ES-I3 (cell line): ENCODE results near the gene SIGLEC8.
"Not testable (repeated sequence)": the region's sequence is repeated elsewhere in the genome, so short reads cannot be mapped to it uniquely, and the experiment has no call there.

ENCODE experiments used
- H3K36me3 ChIP-seq: 2 replicates; pipeline ENCODE4 v1.6.1; 2013; ENCODE audit warnings: mild to moderate bottlenecking, low read length, control low read depth, moderate library complexity; ENCODE audit not compliant: insufficient read depth
- H3K4me1 ChIP-seq: 2 replicates; pipeline ENCODE4 v1.6.1; 2013; ENCODE audit warnings: mild to moderate bottlenecking, control low read depth, low read length; ENCODE audit not compliant: insufficient read depth
- H3K9ac ChIP-seq: 2 replicates; pipeline ENCODE4 v1.6.1; 2013; ENCODE audit warnings: low read depth, mild to moderate bottlenecking, low read length, moderate library complexity
- H3K9me3 ChIP-seq: 2 replicates; pipeline ENCODE4 v1.6.1; 2013; ENCODE audit warnings: mild to moderate bottlenecking, low read length, moderate library complexity; ENCODE audit not compliant: control insufficient read depth, insufficient read depth

Gene SIGLEC8

GRCh38 chr19:51458051-51458645, at the start of gene SIGLEC8:
Gene SIGLEC8, minus strand, starts transcription at chr19:51458454. Its CDS starts 67 bp downstream, at chr19:51458387.
- no peaks in the 10 kb centered on the region for H3K4me1 ChIP-seq
- no peak within 1 kb of the TSS for H3K9ac ChIP-seq
- no peaks in the 10 kb centered on the region for H3K36me3 ChIP-seq
- no peaks in the 10 kb centered on the region for H3K9me3 ChIP-seq

GRCh38 chr19:51507640-51508058, 49.4 kb upstream of the SIGLEC8 start:
- Histone ChIP-seq H3K9ac (no peak overlapping the region), H3K36me3 (no peaks in the 10 kb centered on the region), H3K4me1 (no peaks in the 10 kb centered on the region), H3K9me3 (no peaks in the 10 kb centered on the region)

- H3K9ac ChIP-seq = no peak overlapping the region
- no peaks in the 10 kb centered on the region for H3K9me3 ChIP-seq
- H3K36me3 ChIP-seq = no peaks in the 10 kb centered on the region
- H3K4me1 ChIP-seq = no peaks in the 10 kb centered on the region
Observed at GRCh38 chr19:51507192-51507591, 48.9 kb upstream of the SIGLEC8 start.

- H3K36me3 ChIP-seq = no peaks in the 10 kb centered on the region
- H3K9me3 ChIP-seq = no peaks in the 10 kb centered on the region
- H3K9ac ChIP-seq = no peak overlapping the region
- no peaks in the 10 kb centered on the region for H3K4me1 ChIP-seq
Observed at GRCh38 chr19:51505904-51506303, 47.6 kb upstream of the SIGLEC8 start.

- Histone ChIP-seq H3K36me3 (no peaks in the 10 kb centered on the region), H3K9me3 (no peaks in the 10 kb centered on the region), H3K9ac (no peak overlapping the region), H3K4me1 (no peaks in the 10 kb centered on the region)
Observed at GRCh38 chr19:51503896-51504295, 45.6 kb upstream of the SIGLEC8 start.

GRCh38 chr19:51503286-51503817, 45.1 kb upstream of the SIGLEC8 start:
- no peak overlapping the region for H3K9ac ChIP-seq
- H3K9me3 ChIP-seq = no peaks in the 10 kb centered on the region
- H3K36me3 ChIP-seq = no peaks in the 10 kb centered on the region
- H3K4me1 ChIP-seq = no peaks in the 10 kb centered on the region

GRCh38 chr19:51501594-51502263, 43.5 kb upstream of the SIGLEC8 start, which contains the start of gene SIGLEC12:
Gene SIGLEC12, minus strand, starts transcription at chr19:51501800. Its CDS starts 67 bp downstream, at chr19:51501733.
- H3K9ac ChIP-seq = no peak within 1 kb of the TSS
- H3K4me1 ChIP-seq = no peaks in the 10 kb centered on the region
- H3K36me3 ChIP-seq = no peaks in the 10 kb centered on the region
- no peaks in the 10 kb centered on the region for H3K9me3 ChIP-seq

GRCh38 chr19:51500931-51501330, 42.7 kb upstream of the SIGLEC8 start:
- H3K9ac ChIP-seq, H3K4me1 ChIP-seq, H3K9me3 ChIP-seq, H3K36me3 ChIP-seq: not testable (repeated sequence)

GRCh38 chr19:51497666-51498065, 39.4 kb upstream of the SIGLEC8 start:
- Histone ChIP-seq H3K36me3 (no peaks in the 10 kb centered on the region), H3K4me1 (no peaks in the 10 kb centered on the region), H3K9me3 (no peaks in the 10 kb centered on the region), H3K9ac (no peak overlapping the region)

GRCh38 chr19:51493776-51494175, 35.5 kb upstream of the SIGLEC8 start:
- Histone ChIP-seq H3K9me3 (no peaks in the 10 kb centered on the region), H3K9ac (no peak overlapping the region), H3K36me3 (no peaks in the 10 kb centered on the region), H3K4me1 (no peaks in the 10 kb centered on the region)

GRCh38 chr19:51491586-51491985, 33.3 kb upstream of the SIGLEC8 start:
- Histone ChIP-seq H3K9me3 (no peaks in the 10 kb centered on the region), H3K9ac (no peak overlapping the region), H3K4me1 (no peaks in the 10 kb centered on the region), H3K36me3 (no peaks in the 10 kb centered on the region)

GRCh38 chr19:51490676-51491075, 32.4 kb upstream of the SIGLEC8 start:
- H3K9me3 ChIP-seq = no peaks in the 10 kb centered on the region
- no peak overlapping the region for H3K9ac ChIP-seq
- no peaks in the 10 kb centered on the region for H3K4me1 ChIP-seq
- no peaks in the 10 kb centered on the region for H3K36me3 ChIP-seq

- no peaks in the 10 kb centered on the region for H3K36me3 ChIP-seq
- no peaks in the 10 kb centered on the region for H3K9me3 ChIP-seq
Observed at GRCh38 chr19:51489113-51489512, 30.9 kb upstream of the SIGLEC8 start.

GRCh38 chr19:51488491-51488890, 30.2 kb upstream of the SIGLEC8 start:
- H3K9me3 ChIP-seq = no peaks in the 10 kb centered on the region
- H3K4me1 ChIP-seq = no peaks in the 10 kb centered on the region
- no peak overlapping the region for H3K9ac ChIP-seq
- no peaks in the 10 kb centered on the region for H3K36me3 ChIP-seq

More at GRCh38 chr19:51489113-51489512, 30.9 kb upstream of the SIGLEC8 start:
- Histone ChIP-seq H3K9ac (no peak overlapping the region), H3K4me1 (no peaks in the 10 kb centered on the region)
